CD8-positive, alpha-beta memory T cell (primary cell): ENCODE measurements around the gene PIM3. TPM values are rescaled to one million over a fixed set of nuclear protein-coding genes. Genes with fewer than 3 reads are reported as not detected.

Experiments used
- CTCF ChIA-PET: fragments of 350-600 bp; sonication (Branson Sonifier 250); formaldehyde crosslinking; loops from one replicate; lab custom pipeline; 2021; ENCODE audit warnings: antibody characterized with exemption; lab: Charles Lee
- POLR2A ChIA-PET: fragments of 350-600 bp; sonication (Branson Sonifier 250); formaldehyde crosslinking; loops from one replicate; lab custom pipeline; 2021; ENCODE audit warnings: antibody characterized with exemption; lab: Charles Lee
- DNase-seq, 5 donors: peaks; one replicate each; pipeline versions ENCODE4 v3.0.0 to v3.0.0-alpha.2; 2020 to 2022; ENCODE audit warnings: mixed read lengths in 1 of 5
- H3K27ac ChIP-seq: one replicate; pipeline ENCODE4 v1.7.0; 2013; ENCODE audit warnings: low read depth, mild to moderate bottlenecking, low read length, moderate library complexity
- H3K27me3 ChIP-seq: 2 replicates; pipeline ENCODE4 v1.7.0; 2013; ENCODE audit warnings: low read length, mild to moderate bottlenecking; ENCODE audit not compliant: insufficient read depth, poor library complexity, severe bottlenecking
- H3K36me3 ChIP-seq: 2 replicates; pipeline ENCODE4 v1.7.0; 2013; ENCODE audit warnings: mild to moderate bottlenecking, low read length, moderate library complexity; ENCODE audit not compliant: insufficient read depth
- H3K4me1 ChIP-seq: 2 replicates; pipeline ENCODE4 v1.7.0; 2013; ENCODE audit warnings: mild to moderate bottlenecking, low read length, moderate library complexity; ENCODE audit not compliant: insufficient read depth
- H3K4me3 ChIP-seq: 2 replicates; pipeline ENCODE4 v1.7.0; 2013; ENCODE audit warnings: mild to moderate bottlenecking, low read length
- H3K9me3 ChIP-seq: 2 replicates; pipeline ENCODE4 v1.7.0; 2013; ENCODE audit warnings: mild to moderate bottlenecking, low read length
- H3K27ac Mint-ChIP-seq, 8 donors: one replicate each; pipeline ENCODE4 v1.8.0; 2020 to 2021; ENCODE audit warnings: mixed read lengths in 8 of 8, mild to moderate bottlenecking in 6 of 8, inconsistent platforms in 3 of 8, moderate library complexity in 3 of 8
- H3K27me3 Mint-ChIP-seq, 2 donors: one replicate each; pipeline ENCODE4 v1.8.0; 2020 to 2021; ENCODE audit warnings: mixed read lengths in 2 of 2, mild to moderate bottlenecking in 1 of 2, moderate library complexity in 1 of 2
- H3K36me3 Mint-ChIP-seq, 3 donors: one replicate each; pipeline ENCODE4 v1.8.0; 2020 to 2021; ENCODE audit warnings: mixed read lengths in 3 of 3, inconsistent platforms in 1 of 3, mild to moderate bottlenecking in 1 of 3
- H3K4me1 Mint-ChIP-seq, 3 donors: one replicate each; pipeline ENCODE4 v1.8.0; 2020 to 2021; ENCODE audit warnings: mixed read lengths in 3 of 3, inconsistent platforms in 1 of 3, mild to moderate bottlenecking in 1 of 3
- H3K4me3 Mint-ChIP-seq, 7 donors: one replicate each; pipeline ENCODE4 v1.8.0; 2020 to 2021; ENCODE audit warnings: mixed read lengths in 7 of 7, mild to moderate bottlenecking in 6 of 7, moderate library complexity in 4 of 7, inconsistent platforms in 2 of 7
- H3K9me3 Mint-ChIP-seq, 5 donors: one replicate each; pipeline ENCODE4 v1.8.0; 2020 to 2022; ENCODE audit warnings: mixed read lengths in 5 of 5, mild to moderate bottlenecking in 3 of 5, moderate library complexity in 2 of 5, inconsistent platforms in 1 of 5
- polyA plus RNA-seq: library from polyadenylated mRNA; unstranded; fragments of 300-500 nt; fragmentation: Illumina TruSeq; gene quantifications from one replicate; pipeline ENCODE4 v1.2.3, GENCODE V29; 2021
- total RNA-seq, 2 experiments: library from RNA; stranded (reverse); gene quantifications; one replicate each; pipeline ENCODE4 v1.2.3, GENCODE V29; 2021

The PIM3 gene
- total and polyA plus RNA-seq, 3 experiments from 2014 or later, result 39.3 to 227 (median 202) TPM

GRCh38 chr22:49957826-49958365, 2.7 kb upstream of the PIM3 start:
- Histone ChIP-seq H3K4me3 (no peak overlapping the region), H3K4me1 (peaks cover 12% of the 10 kb centered on the region), H3K36me3 (peaks cover 1% of the 10 kb centered on the region), H3K9me3 (no peaks in the 10 kb centered on the region), H3K27me3 (no peaks in the 10 kb centered on the region), H3K27ac (no peak overlapping the region)
- POLR2A ChIA-PET, result no interaction called here
- no peak for DNase-seq
- Mint-ChIP-seq H3K27ac (peak overlapping the region in 5 of 8 donors; percentile 58 to 91 (median 87)), H3K4me1 (peaks cover 0 to 12% (median 6%) of the 10 kb centered on the region in 3 donors), H3K27me3 (peaks cover 0 to 5% of the 10 kb centered on the region in 2 donors), H3K36me3 (peaks cover 0 to 10% (median 0%) of the 10 kb centered on the region in 3 donors), H3K4me3 (peak overlapping the region in 2 of 7 donors; percentile 26 to 81), H3K9me3 (peaks cover 0 to 4% (median 0%) of the 10 kb centered on the region in 5 donors)
- CTCF ChIA-PET, result no interaction called here

- Mint-ChIP-seq H3K9me3 (peaks cover 0 to 4% (median 0%) of the 10 kb centered on the region in 5 donors), H3K4me1 (peaks cover under 1 to 17% (median 7%) of the 10 kb centered on the region in 3 donors), H3K36me3 (peaks cover 0 to 16% (median 0%) of the 10 kb centered on the region in 3 donors), H3K27ac (peak overlapping the region in 6 of 8 donors; percentile 43 to 92 (median 90)), H3K4me3 (peak overlapping the region; percentile 29 to 87 (median 77)), H3K27me3 (peaks cover 0 to 5% of the 10 kb centered on the region in 2 donors)
- Histone ChIP-seq H3K27ac (no peak overlapping the region), H3K9me3 (no peaks in the 10 kb centered on the region), H3K4me3 (no peak overlapping the region), H3K27me3 (no peaks in the 10 kb centered on the region), H3K4me1 (peaks cover 18% of the 10 kb centered on the region), H3K36me3 (peaks cover 6% of the 10 kb centered on the region)
- ChIA-PET POLR2A (no interaction called here), CTCF (no interaction called here)
- no peak for DNase-seq
These were observed 2.1 kb upstream of the PIM3 start for GRCh38 chr22:49958366-49958921.

GRCh38 chr22:49958931-49959781, 1.4 kb upstream of the PIM3 start:
- peaks cover 0 to 5% of the 10 kb centered on the region in 2 donors for H3K27me3 Mint-ChIP-seq
- DNase-seq, result peak in 1 of 5 donors; percentile 26
- POLR2A ChIA-PET, result interaction anchor here (1.5 kb wide), 2 partner anchors 12 to 23 kb away, joined by 5 to 8 read pairs; no protein-coding TSS in a partner anchor
- peak overlapping the region; percentile 64 to 87 (median 77) for H3K4me3 Mint-ChIP-seq
- no peaks in the 10 kb centered on the region for H3K27me3 ChIP-seq
- peaks cover 0 to 4% (median 0%) of the 10 kb centered on the region in 5 donors for H3K9me3 Mint-ChIP-seq
- peaks cover 13% of the 10 kb centered on the region for H3K36me3 ChIP-seq
- H3K36me3 Mint-ChIP-seq, result peaks cover 0 to 23% (median 4%) of the 10 kb centered on the region in 3 donors
- H3K4me1 ChIP-seq, result peaks cover 25% of the 10 kb centered on the region
- no peaks in the 10 kb centered on the region for H3K9me3 ChIP-seq
- H3K4me3 ChIP-seq, result peak overlapping the region; percentile 53
- peak overlapping the region; percentile 54 for H3K27ac ChIP-seq
- H3K27ac Mint-ChIP-seq, result peak overlapping the region; percentile 71 to 97 (median 90)
- peaks cover 8 to 24% (median 14%) of the 10 kb centered on the region in 3 donors for H3K4me1 Mint-ChIP-seq
- CTCF ChIA-PET, result interaction anchor here (1.5 kb wide), 1 partner anchor 12 kb away, joined by 4 read pairs; no protein-coding TSS in a partner anchor

- H3K27ac Mint-ChIP-seq, result peak overlapping the region; percentile 71 to 97 (median 90)
These were observed 802 bp upstream of the PIM3 start for GRCh38 chr22:49959782-49960158.

GRCh38 chr22:49961005-49961600, 531 bp downstream of the PIM3 start:
- Mint-ChIP-seq H3K4me1 (peaks cover 8 to 36% (median 20%) of the 10 kb centered on the region in 3 donors), H3K27ac (peak overlapping the region; percentile 91 to 99 (median 93)), H3K27me3 (peaks cover 0 to 5% of the 10 kb centered on the region in 2 donors), H3K4me3 (peak overlapping the region; percentile 86 to 97 (median 93)), H3K36me3 (peaks cover 0 to 31% (median 4%) of the 10 kb centered on the region in 3 donors), H3K9me3 (peaks cover 0 to 4% (median 0%) of the 10 kb centered on the region in 5 donors)
- Histone ChIP-seq H3K9me3 (no peaks in the 10 kb centered on the region), H3K4me3 (peak overlapping the region; percentile 71), H3K36me3 (peaks cover 13% of the 10 kb centered on the region), H3K27ac (peak overlapping the region; percentile 79), H3K4me1 (peaks cover 29% of the 10 kb centered on the region), H3K27me3 (no peaks in the 10 kb centered on the region)
- ChIA-PET CTCF (interaction anchor here (0.8 to 1.6 kb wide), 3 partner anchors 9 to 33 kb away, joined by 3 to 5 read pairs (median 3); no protein-coding TSS in a partner anchor), POLR2A (interaction anchor here (0.8 to 3.3 kb wide), 8 partner anchors 8 to 230 kb away, joined by 3 to 30 read pairs (median 5); no protein-coding TSS in a partner anchor)
- DNase-seq, result peak in 2 of 5 donors; percentile 38 to 70

More at GRCh38 chr22:49959782-49960158, 802 bp upstream of the PIM3 start:
- no peak for DNase-seq
- POLR2A ChIA-PET, result interaction anchor here (0.5 to 3.3 kb wide), 9 partner anchors 9 to 71 kb away, joined by 3 to 30 read pairs (median 5); no protein-coding TSS in a partner anchor
- peaks cover 0 to 4% (median 0%) of the 10 kb centered on the region in 5 donors for H3K9me3 Mint-ChIP-seq
- Histone ChIP-seq H3K4me1 (peaks cover 29% of the 10 kb centered on the region), H3K9me3 (no peaks in the 10 kb centered on the region), H3K4me3 (peak overlapping the region; percentile 53), H3K36me3 (peaks cover 13% of the 10 kb centered on the region), H3K27ac (peak overlapping the region; percentile 54), H3K27me3 (no peaks in the 10 kb centered on the region)
- H3K27me3 Mint-ChIP-seq, result peaks cover 0 to 5% of the 10 kb centered on the region in 2 donors
- peaks cover 0 to 27% (median 4%) of the 10 kb centered on the region in 3 donors for H3K36me3 Mint-ChIP-seq
- H3K4me1 Mint-ChIP-seq, result peaks cover 8 to 30% (median 18%) of the 10 kb centered on the region in 3 donors
- CTCF ChIA-PET, result interaction anchor here (1.2 to 1.5 kb wide), 2 partner anchors 11 to 13 kb away, joined by 3 to 4 read pairs; no protein-coding TSS in a partner anchor
- H3K4me3 Mint-ChIP-seq, result peak overlapping the region; percentile 64 to 87 (median 77)

GRCh38 chr22:49961601-49962011, 1.0 kb downstream of the PIM3 start:
- Mint-ChIP-seq H3K9me3 (peaks cover 0 to 4% (median 0%) of the 10 kb centered on the region in 5 donors), H3K4me1 (peaks cover 8 to 39% (median 22%) of the 10 kb centered on the region in 3 donors), H3K27ac (peak overlapping the region; percentile 91 to 99 (median 93)), H3K36me3 (peaks cover 0 to 31% (median 4%) of the 10 kb centered on the region in 3 donors), H3K4me3 (peak overlapping the region; percentile 86 to 97 (median 93)), H3K27me3 (peaks cover 0 to 5% of the 10 kb centered on the region in 2 donors)
- CTCF ChIA-PET, result interaction anchor here (1.0 to 1.6 kb wide), 2 partner anchors 9 to 69 kb away, joined by 4 to 5 read pairs; no protein-coding TSS in a partner anchor
- Histone ChIP-seq H3K9me3 (no peaks in the 10 kb centered on the region), H3K36me3 (peaks cover 13% of the 10 kb centered on the region), H3K27me3 (no peaks in the 10 kb centered on the region), H3K27ac (peak overlapping the region; percentile 79), H3K4me1 (peaks cover 29% of the 10 kb centered on the region), H3K4me3 (peak overlapping the region; percentile 71)
- no peak for DNase-seq
- POLR2A ChIA-PET, result interaction anchor here (0.8 to 3.3 kb wide), 6 partner anchors 7 to 229 kb away, joined by 3 to 30 read pairs (median 5); no protein-coding TSS in a partner anchor
